ENCODE measurements around the gene RAB5A. TPM values are rescaled to one million over a fixed set of nuclear protein-coding genes. Genes with fewer than 3 reads are reported as not detected.

The RAB5A gene
- polyA plus RNA-seq, 1 of the 3 experiments (the other 2 are of a cell fraction) = 31.0 TPM

DNA sequence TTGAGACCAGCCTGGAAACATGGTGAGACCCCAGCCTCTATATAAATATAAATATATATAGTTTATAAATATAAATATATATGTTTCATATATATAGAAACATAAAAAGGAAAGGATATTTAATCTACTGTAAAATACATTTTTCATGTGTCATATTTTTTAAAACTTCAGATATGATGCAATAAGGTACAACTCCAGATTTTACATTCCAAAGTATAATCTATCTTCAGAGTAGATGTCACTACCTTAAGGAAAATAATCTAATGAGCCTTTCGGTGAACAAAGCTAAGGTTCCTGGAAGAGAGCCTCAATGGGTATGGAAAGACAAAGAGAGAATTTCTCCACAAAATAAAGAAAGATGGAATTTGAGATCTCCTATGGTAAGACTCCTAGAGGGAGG, 29.7 kb upstream of the RAB5A start:
- WGBS (ENCODE audit: low lambda C conversion rate) = 96% methylated on average over 1 of the region's 1 CpG
- Histone ChIP-seq H4K20me1 (ENCODE audit: insufficient read depth) (no peaks in the 10 kb centered on the region), H3K27me3 (ENCODE audit: insufficient read depth) (no peaks in the 10 kb centered on the region), H3K9ac (no peak overlapping the region), H3K36me3 (replicated peaks in 1 of 2; ENCODE audit: control insufficient read depth in 1 of 2, insufficient read depth in 2 of 2, low read length in 1 of 2) (no peaks in the 10 kb centered on the region), H3K79me2 (ENCODE audit: insufficient read depth) (no peaks in the 10 kb centered on the region), H3K27ac (ENCODE audit: low read depth in 2 of 2, low read length in 1 of 2) (no peak overlapping the region), H2AFZ (ENCODE audit: low read depth) (no peak overlapping the region), H3K9me3 (no peaks in the 10 kb centered on the region), H3K4me3 (ENCODE audit: low read depth in 2 of 2, low read length in 1 of 2) (no peak overlapping the region), H3K4me2 (no peak overlapping the region), H3K9me2 (no peaks in the 10 kb centered on the region), H3F3A (replicated peaks; ENCODE audit: insufficient read depth) (no peaks in the 10 kb centered on the region), H3K4me1 (ENCODE audit: control insufficient read depth in 1 of 2, insufficient read depth in 2 of 2, low read depth in 1 of 2, low read length in 1 of 2) (no peaks in the 10 kb centered on the region)
- ChIA-PET POLR2A (no interaction called here), CTCF (no interaction called here)
- no peak for DNase-seq
- TF ChIP-seq NRF1 (IDR thresholded peaks at IDR 0.05; ENCODE audit: low read depth, low read length) (no peak), SMC3 (IDR thresholded peaks at IDR 0.05; ENCODE audit: low read depth, low read length) (no peak), RXRA (IDR thresholded peaks at IDR 0.05; ENCODE audit: borderline replicate concordance, low read depth) (no peak)
- TF ChIP-seq, protein P1, sequence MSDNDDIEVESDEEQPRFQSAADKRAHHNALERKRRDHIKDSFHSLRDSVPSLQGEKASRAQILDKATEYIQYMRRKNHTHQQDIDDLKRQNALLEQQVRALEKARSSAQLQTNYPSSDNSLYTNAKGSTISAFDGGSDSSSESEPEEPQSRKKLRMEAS (IDR thresholded peaks at IDR 0.05; ENCODE audit: low read depth) = no peak
- TF ChIP-seq, protein P2, sequence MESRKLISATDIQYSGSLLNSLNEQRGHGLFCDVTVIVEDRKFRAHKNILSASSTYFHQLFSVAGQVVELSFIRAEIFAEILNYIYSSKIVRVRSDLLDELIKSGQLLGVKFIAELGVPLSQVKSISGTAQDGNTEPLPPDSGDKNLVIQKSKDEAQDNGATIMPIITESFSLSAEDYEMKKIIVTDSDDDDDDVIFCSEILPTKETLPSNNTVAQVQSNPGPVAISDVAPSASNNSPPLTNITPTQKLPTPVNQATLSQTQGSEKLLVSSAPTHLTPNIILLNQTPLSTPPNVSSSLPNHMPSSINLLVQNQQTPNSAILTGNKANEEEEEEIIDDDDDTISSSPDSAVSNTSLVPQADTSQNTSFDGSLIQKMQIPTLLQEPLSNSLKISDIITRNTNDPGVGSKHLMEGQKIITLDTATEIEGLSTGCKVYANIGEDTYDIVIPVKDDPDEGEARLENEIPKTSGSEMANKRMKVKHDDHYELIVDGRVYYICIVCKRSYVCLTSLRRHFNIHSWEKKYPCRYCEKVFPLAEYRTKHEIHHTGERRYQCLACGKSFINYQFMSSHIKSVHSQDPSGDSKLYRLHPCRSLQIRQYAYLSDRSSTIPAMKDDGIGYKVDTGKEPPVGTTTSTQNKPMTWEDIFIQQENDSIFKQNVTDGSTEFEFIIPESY (IDR thresholded peaks at IDR 0.05; ENCODE audit: borderline replicate concordance, low read depth) = no peak

DNA sequence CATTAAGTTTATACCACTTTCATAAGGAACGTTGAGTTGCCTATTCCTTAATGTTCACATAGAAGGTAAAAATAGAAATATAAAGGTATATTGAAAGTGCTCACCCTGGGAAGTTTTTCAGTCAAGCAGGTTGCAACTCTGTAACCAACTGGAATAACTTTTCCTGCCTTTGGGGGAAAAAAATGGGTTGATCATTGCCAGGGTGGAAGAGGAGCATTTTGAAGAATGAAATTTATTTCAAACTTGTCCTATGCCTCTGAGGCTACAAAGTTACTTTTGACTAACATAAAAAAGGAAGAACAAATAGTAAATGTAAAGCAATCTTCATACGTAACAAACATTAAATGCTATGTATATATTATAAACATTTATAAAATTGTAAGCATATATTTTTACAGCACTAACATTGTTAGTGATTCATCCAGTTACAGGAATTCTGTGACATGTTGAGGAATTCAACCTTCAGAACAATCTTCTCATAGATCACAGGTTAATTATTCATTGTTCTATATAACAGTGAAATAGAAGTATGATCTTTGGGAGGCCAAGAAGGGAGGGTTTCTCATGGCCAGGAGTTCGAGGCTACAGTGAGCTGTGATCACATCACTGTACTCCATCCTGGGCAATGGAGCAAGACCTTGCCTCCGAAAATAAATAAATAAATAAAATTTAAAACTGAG, 26.4 kb upstream of the RAB5A start:
- DNase-seq = no peak
- no peaks in the 10 kb centered on the region for H3K9me2 ChIP-seq
- H3K4me2 ChIP-seq = no peak overlapping the region
- no peak overlapping the region for H2AFZ ChIP-seq (ENCODE audit: low read depth)
- H3K4me3 ChIP-seq (ENCODE audit: low read depth in 2 of 2, low read length in 1 of 2) = no peak overlapping the region
- H3K9ac ChIP-seq = no peak overlapping the region
- WGBS (ENCODE audit: low lambda C conversion rate) = 55% methylated on average over 4 of the region's 4 CpGs
- H3K36me3 ChIP-seq (replicated peaks in 1 of 2; ENCODE audit: control insufficient read depth in 1 of 2, insufficient read depth in 2 of 2, low read length in 1 of 2) = no peaks in the 10 kb centered on the region
- H3K9me3 ChIP-seq = no peaks in the 10 kb centered on the region
- no peaks in the 10 kb centered on the region for H3K79me2 ChIP-seq (ENCODE audit: insufficient read depth)
- ChIA-PET POLR2A (no interaction called here), CTCF (no interaction called here)
- no peak for TF ChIP-seq YY1 (IDR thresholded peaks at IDR 0.05; ENCODE audit: low read depth)
- TF ChIP-seq FOXJ3 (CRISPR knock-in tag; IDR thresholded peaks at IDR 0.05) = no peak
- TF ChIP-seq, protein P3, sequence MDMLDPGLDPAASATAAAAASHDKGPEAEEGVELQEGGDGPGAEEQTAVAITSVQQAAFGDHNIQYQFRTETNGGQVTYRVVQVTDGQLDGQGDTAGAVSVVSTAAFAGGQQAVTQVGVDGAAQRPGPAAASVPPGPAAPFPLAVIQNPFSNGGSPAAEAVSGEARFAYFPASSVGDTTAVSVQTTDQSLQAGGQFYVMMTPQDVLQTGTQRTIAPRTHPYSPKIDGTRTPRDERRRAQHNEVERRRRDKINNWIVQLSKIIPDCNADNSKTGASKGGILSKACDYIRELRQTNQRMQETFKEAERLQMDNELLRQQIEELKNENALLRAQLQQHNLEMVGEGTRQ (IDR thresholded peaks at IDR 0.05; ENCODE audit: borderline replicate concordance, low read depth, low read length) = no peak
- H3K27me3 ChIP-seq (ENCODE audit: insufficient read depth) = no peaks in the 10 kb centered on the region
- no peaks in the 10 kb centered on the region for H3K4me1 ChIP-seq (ENCODE audit: control insufficient read depth in 1 of 2, insufficient read depth in 2 of 2, low read depth in 1 of 2, low read length in 1 of 2)
- H4K20me1 ChIP-seq (ENCODE audit: insufficient read depth) = no peaks in the 10 kb centered on the region
- no peak overlapping the region for H3K27ac ChIP-seq (ENCODE audit: low read depth in 2 of 2, low read length in 1 of 2)
- no peaks in the 10 kb centered on the region for H3F3A ChIP-seq (replicated peaks; ENCODE audit: insufficient read depth)

Data from SK-N-SH (cell line).